Measurements from ENCODE around the gene ZBTB5.

The ZBTB5 gene

DNA sequence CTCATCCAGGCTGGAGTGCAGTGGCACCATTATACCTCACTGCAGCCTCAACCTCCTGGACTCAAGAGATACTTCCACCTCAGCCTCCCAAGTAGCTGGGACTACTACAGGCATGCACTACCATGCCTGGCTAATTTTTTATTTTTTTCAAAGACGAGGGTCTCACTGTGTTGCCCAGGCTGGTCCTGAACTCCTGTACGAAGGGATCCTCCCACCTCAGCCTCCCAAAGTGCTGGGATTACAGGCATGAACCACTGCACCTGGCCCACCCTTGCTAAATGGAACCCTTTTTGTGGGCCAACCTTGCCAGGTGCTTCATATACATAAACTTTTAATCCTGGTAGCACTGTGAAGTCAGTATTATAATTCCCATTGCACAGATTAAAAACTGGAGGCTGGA is 41.7 kb downstream of the ZBTB5 start:
- no peak for FAIRE-seq

GRCh38 chr9:37422289-37423104 is 42.8 kb downstream of the ZBTB5 start, which contains the start of gene GRHPR:
Gene GRHPR (plus strand): TSS chr9:37422696. CDS start chr9:37422751, 55 bp downstream.
- FAIRE-seq = no peak

GRCh38 chr9:37421914-37422288 is 43.3 kb downstream of the ZBTB5 start:
- no peak for FAIRE-seq

GRCh38 chr9:37420271-37421215 is 44.7 kb downstream of the ZBTB5 start:
- no peak for FAIRE-seq

- FAIRE-seq = no peak
Measured at GRCh38 chr9:37419204-37419603, 46.0 kb downstream of the ZBTB5 start.

- FAIRE-seq = no peak
Measured at GRCh38 chr9:37417857-37418618, 47.2 kb downstream of the ZBTB5 start.

DNA sequence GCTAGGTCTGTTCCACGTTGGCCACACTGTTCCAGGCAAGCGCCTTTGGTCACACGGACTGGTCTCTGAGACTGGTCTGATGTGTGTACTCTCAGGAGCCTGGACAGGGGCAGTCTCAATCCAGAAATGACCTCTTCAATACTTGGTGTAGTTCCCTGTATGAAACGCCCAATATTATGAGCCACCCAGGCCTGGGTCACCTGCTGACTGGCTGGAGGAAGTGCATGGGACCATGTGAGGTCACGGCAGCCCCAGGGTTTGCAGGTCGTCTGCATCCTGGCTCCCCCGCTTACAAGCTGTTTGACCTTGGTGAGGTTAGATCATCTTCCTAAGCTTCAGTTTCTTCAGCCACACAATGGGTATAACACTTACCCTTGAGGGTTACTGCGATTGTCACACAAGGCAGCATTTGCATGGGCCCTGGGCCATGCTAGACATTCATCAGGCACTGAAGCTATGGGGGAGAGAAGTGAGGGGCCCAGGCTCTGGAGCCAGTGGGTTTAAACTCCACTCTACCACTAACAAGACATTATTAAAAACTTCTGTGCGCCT is 47.9 kb downstream of the ZBTB5 start:
- FAIRE-seq = no peak

DNA sequence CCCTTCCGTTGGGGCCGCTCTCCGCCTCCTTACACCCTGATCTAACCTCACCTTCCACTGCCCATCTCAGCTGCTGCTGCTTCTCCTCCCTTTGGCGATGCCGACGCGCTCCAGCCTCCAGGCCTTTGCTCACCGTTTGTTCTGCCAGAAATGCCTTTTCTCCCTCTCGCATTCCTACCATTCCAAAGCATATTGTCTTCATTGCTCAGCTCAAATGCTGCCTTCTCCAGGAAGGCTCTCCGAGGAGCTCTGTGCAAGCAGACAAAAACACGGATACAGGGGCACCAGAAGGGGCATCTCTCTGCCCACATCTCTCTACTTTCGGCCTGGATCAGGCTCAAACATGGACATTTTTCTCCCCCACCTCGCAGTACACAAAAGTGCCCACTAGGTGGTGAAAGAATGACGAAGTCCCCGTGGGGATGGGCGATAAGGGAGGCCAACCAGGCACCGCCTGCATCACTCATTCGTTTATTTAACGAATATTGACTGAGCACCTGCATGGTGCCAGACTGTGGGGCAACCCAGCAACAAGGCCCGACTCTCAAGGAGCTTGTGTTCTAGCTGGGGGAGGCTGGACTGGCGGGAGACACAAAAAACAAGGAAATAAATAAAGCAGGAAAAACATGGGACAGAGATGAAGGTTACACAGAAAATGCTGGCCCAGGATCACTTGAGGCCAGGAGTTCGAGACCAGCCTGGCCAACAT is 50.1 kb downstream of the ZBTB5 start:
- no peak for FAIRE-seq

DNA sequence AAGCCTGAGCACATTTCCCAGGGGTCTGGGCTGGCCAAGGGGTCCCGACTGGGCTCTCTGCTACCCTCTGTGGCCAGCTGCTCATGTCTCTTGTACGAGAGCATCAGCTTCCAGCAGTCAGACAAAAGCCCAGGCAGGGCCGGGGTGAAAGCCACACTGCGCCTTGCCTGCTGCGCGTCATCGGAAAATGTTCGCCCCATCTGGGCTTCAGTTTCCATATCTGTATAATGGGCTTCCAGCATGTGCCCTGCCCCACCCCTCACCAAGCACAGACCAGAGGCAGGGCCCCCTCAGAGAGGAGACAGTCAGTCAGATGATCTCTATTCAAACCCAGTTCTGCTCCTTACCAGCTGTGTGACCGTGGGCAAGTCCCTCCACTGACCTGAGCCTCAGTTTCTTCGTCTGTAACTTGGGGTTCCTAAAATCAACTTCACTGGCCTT is 50.7 kb downstream of the ZBTB5 start:
- no peak for FAIRE-seq

GRCh38 chr9:37413311-37413710 is 51.9 kb downstream of the ZBTB5 start:
- no peak for FAIRE-seq

GRCh38 chr9:37412431-37413151 is 52.7 kb downstream of the ZBTB5 start:
- no peak for FAIRE-seq

DNA sequence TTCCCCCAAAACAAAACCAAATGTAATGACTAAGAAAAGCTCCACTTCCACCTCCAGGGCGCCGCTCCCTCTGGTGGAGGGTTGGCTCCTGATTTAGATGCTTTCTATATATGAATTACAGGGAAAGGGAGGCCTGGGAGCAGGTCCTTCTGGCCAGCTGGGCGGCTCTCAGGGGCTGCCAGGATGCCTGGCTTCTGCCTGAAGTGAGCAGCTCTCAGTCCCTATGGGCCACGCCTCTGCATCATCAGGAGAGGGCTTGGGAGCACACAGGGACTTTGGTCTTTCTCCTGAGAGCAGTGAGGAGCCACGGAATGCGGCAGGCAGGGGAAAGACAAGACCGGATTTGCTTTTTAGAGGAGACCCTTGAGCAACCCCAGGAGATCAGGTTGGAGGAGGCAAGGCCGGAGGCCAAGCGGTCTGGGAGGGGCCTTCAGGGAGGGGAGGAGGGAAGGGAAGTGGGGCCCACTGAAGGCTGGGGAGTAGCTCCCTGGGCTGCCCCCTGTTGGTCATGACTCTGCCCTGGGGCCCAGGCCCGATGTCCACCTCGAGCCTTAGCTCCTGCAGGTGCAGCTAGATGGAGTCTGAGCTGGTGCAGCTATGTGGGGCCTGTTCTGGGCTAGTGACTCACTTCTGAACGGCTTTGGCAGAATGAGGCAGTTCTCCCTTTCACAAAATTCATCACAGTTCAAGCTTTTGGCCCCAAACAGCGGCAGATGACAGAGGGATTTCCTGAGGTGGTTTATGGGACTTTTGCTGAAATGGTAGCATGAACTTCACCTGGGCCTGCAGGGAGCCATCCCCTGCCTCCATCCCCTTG is 54.1 kb downstream of the ZBTB5 start:
- no peak for FAIRE-seq

DNA sequence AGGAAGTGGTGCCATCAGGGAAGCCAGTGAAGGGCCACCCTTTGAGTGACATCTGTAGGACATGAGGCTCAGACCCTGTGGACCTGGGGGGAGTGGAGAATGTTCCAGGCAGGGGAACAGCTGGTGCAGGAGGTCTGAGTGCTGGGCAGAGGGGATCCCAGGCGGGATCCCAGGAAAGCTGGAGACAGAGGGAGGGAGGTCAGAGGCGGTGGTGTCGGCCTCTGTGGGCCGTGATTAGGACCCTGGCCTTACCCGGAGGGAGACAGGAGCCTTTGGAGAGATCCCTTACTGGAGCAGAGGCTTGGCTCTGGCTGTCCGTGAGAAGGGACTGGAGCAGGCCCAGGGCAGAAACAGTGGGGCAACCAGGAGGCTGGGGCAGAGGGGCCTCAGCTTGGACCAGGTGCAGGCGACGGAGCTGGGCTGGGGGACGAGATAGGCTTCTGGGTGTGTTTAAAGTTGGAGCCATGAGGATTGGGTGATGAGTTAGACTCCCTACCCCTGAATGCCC is 54.8 kb downstream of the ZBTB5 start:
- no peak for FAIRE-seq

DNA sequence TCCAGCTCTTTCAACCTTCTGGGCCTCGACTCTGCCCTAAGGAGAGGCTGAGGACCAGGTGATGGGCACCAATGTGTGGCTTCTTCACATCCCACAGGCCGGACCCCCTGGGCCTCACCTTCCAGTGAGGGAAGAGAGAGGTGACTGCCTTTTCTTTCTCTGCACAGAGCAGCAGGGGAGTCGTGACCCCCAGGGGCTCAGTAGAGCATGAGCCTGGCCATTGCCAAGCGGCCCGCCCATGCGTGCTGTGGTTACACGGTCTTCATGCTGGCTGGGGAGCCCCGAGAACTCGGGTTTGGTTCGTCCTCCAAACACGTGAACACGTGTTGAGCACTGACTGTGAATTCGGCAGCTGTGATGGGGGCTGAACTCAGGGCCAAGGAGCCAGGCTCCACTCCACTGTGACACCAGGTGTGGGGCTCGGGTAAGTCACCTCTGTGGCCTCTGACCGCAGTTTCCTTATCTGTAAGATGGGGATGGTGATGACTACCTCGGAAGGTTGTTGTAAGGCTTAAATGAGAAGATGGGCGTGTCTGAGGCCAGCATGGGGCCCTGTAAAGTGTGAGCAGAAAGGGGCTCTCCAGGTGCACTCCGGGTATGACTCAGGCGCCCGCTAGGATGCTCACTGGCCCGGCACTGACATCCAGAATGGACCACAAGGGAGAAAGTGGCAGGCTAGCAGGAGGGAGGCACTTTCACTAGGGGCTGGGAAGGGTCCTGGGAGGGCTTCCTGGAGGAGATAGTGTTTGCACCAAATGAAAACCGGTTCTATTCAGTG is 56.1 kb downstream of the ZBTB5 start:
- FAIRE-seq = no peak

DNA sequence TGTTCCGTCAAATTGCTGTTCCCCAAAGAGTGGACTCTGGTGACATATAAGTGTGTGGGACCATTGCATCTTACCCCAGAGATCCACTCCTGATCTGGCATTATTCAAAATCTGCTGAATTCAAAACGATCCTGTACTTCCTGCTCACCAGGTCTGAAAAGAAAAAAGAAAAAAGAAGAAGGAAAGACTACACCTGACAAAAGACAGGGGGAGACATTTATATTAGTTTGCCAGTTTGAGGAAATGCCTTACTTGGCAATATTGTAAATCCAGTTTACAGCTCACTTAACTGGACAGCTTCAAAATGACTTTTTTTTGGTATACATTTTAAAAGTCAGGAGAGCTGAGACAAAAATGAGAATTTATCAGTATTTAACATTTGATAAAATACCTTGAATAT is 57.8 kb downstream of the ZBTB5 start:
- FAIRE-seq = no peak

- FAIRE-seq = no peak
Measured at GRCh38 chr9:37406603-37407401, 58.4 kb downstream of the ZBTB5 start.

GRCh38 chr9:37405764-37406380 is 59.4 kb downstream of the ZBTB5 start:
- no peak for FAIRE-seq

- no peak for FAIRE-seq
Measured at GRCh38 chr9:37405350-37405749, 59.9 kb downstream of the ZBTB5 start.

All from colon (tissue), 2 donors.